ENCODE results near the gene PICALM.

PICALM gene

GRCh38 chr11:85947431-85948272 lies 121.2 kb downstream of the PICALM start:
- no peak overlapping the region for H3K27ac ChIP-seq
- TF ChIP-seq CTCF (conservative IDR thresholded peaks at IDR 0.05), result no peak

GRCh38 chr11:85946221-85946620 lies 122.7 kb downstream of the PICALM start:
- no peak for TF ChIP-seq CTCF (conservative IDR thresholded peaks at IDR 0.05)
- H3K27ac ChIP-seq, result no peak overlapping the region

GRCh38 chr11:85945788-85946187 lies 123.1 kb downstream of the PICALM start:
- TF ChIP-seq CTCF (conservative IDR thresholded peaks at IDR 0.05), result no peak
- H3K27ac ChIP-seq, result no peak overlapping the region

GRCh38 chr11:85945296-85945695 lies 123.6 kb downstream of the PICALM start:
- TF ChIP-seq CTCF (conservative IDR thresholded peaks at IDR 0.05), result no peak
- H3K27ac ChIP-seq, result no peak overlapping the region

GRCh38 chr11:85941380-85941973 lies 127.4 kb downstream of the PICALM start:
- peak; percentile 68 for TF ChIP-seq CTCF (conservative IDR thresholded peaks at IDR 0.05)
- no peak overlapping the region for H3K27ac ChIP-seq

GRCh38 chr11:85939099-85940015 lies 129.5 kb downstream of the PICALM start:
- no peak overlapping the region for H3K27ac ChIP-seq
- TF ChIP-seq CTCF (conservative IDR thresholded peaks at IDR 0.05), result no peak

- TF ChIP-seq CTCF (conservative IDR thresholded peaks at IDR 0.05), result no peak
- H3K27ac ChIP-seq, result no peak overlapping the region
These were observed 131.0 kb downstream of the PICALM start for GRCh38 chr11:85937835-85938234.

Data from VCaP (cell line).